NCI-H69 (cell line): ENCODE data around the gene SH3GL1.

Experiments used
- DNase-seq: peaks from one replicate; lab custom pipeline; 2025; lab: John Stamatoyannopoulos, UW

The SH3GL1 gene

DNA sequence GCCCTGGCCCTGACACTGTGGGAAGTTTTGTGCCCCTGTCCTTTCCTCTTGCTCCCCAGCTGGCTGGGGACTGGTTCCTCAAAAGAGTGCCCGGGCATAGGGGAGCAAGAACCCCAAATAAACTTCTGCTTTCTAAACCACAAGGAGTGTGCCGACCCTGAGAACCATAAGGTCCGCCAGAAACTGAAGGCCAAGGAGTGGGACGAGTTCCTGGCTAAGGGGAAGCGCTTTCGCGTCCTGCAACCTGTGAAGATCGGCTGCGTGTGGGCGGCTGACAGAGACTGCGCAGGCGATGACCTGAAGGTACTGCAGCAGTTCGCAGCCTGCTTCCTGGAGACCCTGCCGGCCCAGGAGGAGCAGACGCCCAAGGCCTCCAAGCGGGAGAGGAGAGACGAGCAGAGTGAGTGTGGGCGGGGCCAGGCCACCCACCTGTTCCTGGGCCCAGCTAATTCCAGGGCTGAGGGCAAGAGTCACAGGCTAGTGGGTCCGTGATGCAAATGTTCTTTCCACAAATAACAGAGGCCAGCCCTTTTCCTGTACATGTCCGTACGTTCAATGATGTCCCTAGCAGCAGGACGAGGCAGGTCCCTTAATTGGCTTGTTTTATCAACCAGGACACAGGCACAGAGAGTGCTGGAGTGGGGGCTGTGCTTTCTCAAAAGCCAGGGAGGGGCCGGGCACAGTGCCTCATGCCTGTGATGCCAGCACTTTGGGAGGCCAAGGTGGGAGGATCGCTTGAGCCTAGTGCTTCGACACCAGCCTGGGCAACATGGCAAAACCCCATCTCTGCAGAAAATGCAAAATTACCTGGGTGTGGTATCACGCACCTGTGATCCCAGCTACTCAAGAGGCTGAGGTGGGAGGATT, 31.7 kb upstream of the SH3GL1 start:
- DNase-seq, result no peak

- DNase-seq, result no peak
Measured at GRCh38 chr19:4431296-4431695, 30.9 kb upstream of the SH3GL1 start.

DNA sequence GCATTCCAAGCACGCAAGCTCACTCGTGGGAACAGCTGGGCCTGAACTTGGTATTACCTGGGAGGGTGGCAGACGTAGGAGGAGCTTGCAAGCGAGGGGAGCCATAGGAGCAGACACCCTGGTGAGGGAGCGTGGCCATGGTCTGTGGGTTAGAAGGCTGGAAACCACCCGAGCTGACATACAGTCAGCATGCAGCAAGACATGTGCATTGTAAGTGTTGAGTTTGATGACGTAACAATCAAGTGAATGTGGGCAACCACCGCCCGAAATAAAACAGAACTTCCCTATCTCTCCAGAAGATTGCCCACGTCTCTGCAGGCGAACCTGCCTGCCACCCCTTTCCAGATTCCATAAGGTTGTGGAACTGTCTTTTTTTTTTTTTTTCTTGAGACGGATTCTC, 30.4 kb upstream of the SH3GL1 start:
- no peak for DNase-seq

- no peak for DNase-seq
Measured at GRCh38 chr19:4429771-4430171, 29.4 kb upstream of the SH3GL1 start.

GRCh38 chr19:4429256-4429655, 28.9 kb upstream of the SH3GL1 start:
- DNase-seq, result no peak

GRCh38 chr19:4428326-4428975, 28.1 kb upstream of the SH3GL1 start:
- DNase-seq, result no peak

- DNase-seq, result no peak
Measured at GRCh38 chr19:4425537-4425936, 25.2 kb upstream of the SH3GL1 start.

DNA sequence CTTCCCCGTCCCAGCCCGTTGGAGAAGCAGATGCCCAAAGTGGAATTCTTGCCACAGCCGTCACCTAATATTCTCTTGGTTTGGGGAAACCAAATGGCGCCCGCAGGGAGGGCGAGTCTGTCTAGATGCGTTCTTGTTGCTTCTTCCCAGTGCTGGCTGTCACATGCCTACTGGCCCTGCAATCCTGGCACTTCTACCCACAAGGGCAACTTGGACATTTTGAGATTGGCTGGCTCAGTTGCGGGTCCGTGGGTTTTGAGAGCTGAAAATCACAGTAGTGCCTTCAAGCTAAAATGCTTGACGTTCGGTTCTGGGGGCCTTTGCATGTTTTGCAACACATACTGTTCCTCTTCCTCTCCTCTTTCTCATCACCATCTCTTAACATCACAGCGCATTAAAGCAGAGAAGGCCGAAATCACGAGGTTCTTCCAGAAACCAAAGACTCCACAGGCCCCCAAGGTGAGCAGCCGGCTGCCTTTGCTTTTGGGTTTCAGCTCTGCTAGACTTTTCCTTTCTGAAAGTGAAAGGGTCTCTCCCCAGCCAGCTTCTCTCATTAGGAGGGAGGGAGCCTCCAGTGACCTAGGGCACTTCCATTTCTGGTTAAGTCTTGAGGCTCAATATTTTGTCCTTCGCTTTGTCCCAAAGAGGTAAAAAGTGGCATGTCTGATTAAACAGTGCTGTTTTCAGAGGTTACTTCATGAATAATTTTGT, 23.2 kb upstream of the SH3GL1 start:
- no peak for DNase-seq

- DNase-seq, result no peak
Measured at GRCh38 chr19:4416268-4416667, 15.9 kb upstream of the SH3GL1 start.

DNA sequence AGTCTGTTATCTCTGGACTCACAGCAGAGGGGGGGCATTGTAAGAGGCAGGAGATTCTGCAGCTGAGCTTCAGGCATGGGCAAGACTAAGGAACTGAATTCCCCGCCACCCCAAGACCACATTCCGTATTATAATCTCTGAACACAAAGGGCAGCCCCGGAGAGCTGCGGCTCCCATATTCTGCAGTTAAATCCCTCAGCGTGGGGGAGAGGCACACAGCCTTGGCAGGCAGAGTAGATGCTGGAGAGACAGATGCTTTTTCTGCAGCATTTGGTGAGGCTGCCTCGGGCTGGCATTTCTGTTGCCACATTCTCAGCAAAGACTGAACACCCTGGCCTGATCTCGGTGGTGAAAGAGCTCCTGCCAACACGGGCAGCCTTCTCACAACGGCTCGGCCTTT, 15.0 kb upstream of the SH3GL1 start:
- no peak for DNase-seq

- DNase-seq, result no peak
Measured at GRCh38 chr19:4414800-4415321, 14.5 kb upstream of the SH3GL1 start.

- no peak for DNase-seq
Measured at GRCh38 chr19:4414144-4414799, 13.9 kb upstream of the SH3GL1 start.

- DNase-seq, result no peak
Measured at GRCh38 chr19:4413588-4413987, 13.2 kb upstream of the SH3GL1 start.

GRCh38 chr19:4409123-4409933, 9.0 kb upstream of the SH3GL1 start:
- no peak for DNase-seq

DNA sequence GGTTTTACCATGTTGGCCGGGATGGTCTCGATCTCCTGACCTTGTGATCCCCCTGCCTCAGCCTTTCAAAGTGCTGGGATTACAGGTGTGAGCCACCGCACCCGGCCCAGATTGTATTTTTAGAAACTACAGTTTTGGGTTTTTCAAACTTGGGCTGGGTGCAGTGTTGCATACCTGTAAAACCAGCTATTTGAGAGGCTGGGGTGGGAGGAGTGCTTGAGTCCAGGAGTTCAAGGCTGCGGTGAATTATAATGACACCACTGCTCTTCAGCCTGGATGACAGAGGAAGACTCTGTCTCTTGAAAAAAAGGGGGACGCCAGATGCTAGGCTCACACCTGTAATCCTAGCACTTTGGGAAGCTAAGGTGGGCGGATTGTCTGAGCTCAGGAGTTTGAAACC, 6.3 kb upstream of the SH3GL1 start:
- no peak for DNase-seq

GRCh38 chr19:4405977-4406376, 5.6 kb upstream of the SH3GL1 start:
- DNase-seq, result no peak

DNA sequence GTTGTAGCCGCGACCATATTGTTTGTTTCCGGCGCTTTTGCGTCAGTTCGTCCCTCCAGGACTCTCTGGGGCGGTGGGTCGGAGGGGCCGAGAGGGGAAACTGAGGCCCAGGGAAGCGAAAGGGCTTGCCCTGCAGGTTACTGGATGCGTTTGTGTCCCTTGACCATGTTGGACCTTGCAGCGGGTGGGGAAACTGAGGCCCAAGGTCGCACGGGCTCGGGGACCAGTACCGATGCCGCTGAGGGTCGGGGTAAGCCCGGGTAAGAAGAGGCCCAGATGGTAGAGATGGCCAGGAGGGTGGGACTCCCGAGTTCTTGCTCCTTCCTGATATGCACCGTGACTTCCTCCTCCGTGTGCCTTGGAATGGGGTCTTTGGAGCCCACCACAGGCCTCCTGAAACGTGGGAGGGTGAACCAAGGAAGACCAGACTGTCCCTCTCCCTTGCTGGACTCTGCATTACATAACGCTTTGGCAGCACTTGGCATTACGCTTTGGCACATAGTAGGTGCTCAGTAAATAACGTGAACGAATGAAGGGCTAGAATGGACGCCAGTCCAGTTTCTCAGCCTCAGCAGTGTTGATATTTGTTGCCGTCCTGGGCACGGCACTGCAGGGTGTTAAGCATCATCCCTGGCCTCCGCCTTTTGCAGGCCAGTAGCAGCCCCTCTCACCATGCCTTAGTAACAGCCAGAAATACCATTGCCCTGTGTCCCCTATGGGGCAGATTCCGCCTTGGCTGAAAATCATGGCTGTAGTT, 2.8 kb upstream of the SH3GL1 start:
- peak; percentile 34 for DNase-seq

- peak; percentile 100 for DNase-seq
Measured at GRCh38 chr19:4402171-4403004, 2.0 kb upstream of the SH3GL1 start, which contains the start of gene CHAF1A. Gene CHAF1A, plus strand, starts transcription at chr19:4402640. Its CDS starts 123 bp downstream, at chr19:4402763.

- DNase-seq, result peak; percentile 35
Measured at GRCh38 chr19:4401769-4402170, 1.4 kb upstream of the SH3GL1 start.

DNA sequence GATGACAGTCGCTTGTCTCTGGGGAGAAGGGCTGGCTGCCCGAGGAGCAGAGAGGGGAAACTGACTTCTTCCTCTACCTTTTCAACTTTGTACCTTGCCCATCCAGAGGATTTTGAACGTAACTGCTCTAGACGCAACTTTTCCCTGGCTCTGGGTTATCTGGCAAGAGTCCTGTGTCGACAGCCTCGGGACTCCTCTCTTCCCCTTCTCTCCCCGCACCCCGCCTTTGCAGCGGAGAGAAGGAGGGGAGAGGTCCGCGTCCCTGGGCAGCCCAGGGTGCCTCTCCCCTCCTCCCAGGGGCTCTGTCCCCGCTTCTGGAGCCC, 574 bp downstream of the SH3GL1 start:
- peak; percentile 67 for DNase-seq
